Hypothalamus (tissue), 51 donors: ENCODE data around the gene DMBT1.
A peak's percentile ranks its signal among the peaks of the same experiment; 100 is the strongest.
"Not testable (repeated sequence)": the region's sequence is repeated elsewhere in the genome, so short reads cannot be mapped to it uniquely, and the experiment has no call there.

ENCODE experiments used
- DNase-seq, 51 donors: peaks; one replicate each; lab custom pipeline; 2025; lab: John Stamatoyannopoulos, UW

Gene DMBT1

DNA sequence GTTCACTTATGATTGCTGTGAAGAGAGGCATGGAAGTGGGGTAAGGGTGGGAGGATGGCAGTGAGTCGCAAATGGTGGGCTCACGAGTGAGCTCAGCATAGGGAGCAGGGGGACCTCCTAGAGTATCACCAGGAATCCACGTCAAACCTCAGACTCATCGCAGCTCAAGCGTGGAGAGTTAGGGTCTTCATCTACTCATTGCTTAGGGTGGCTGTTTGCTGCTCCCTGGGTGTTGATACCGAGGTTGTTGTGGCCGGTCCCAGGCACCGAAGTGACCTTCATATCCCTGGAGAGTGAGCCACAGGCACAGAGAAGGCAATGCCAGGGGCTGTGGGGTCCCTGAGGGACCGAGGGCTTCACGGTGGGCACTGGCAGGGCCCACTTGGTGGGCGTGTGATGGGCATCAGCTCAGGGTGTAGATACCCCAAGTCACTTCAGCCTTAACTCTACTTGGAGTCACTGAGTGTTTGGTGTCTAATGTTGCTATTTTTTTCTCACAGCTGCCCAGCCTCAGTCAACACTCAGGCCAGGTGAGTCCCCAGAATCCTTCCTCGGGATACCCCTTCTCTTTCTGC lies 16.8 kb downstream of the DMBT1 start:
- DNase-seq, result no peak

DNA sequence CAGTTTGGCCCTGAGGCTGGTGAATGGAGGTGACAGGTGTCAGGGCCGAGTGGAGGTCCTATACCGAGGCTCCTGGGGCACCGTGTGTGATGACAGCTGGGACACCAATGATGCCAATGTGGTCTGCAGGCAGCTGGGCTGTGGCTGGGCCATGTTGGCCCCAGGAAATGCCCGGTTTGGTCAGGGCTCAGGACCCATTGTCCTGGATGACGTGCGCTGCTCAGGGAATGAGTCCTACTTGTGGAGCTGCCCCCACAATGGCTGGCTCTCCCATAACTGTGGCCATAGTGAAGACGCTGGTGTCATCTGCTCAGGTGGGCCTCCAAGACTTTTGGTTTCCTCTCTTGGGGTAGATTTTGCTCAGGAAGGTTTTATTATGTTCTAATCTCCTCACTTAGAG lies 25.5 kb downstream of the DMBT1 start:
- DNase-seq, result not testable (repeated sequence)

DNA sequence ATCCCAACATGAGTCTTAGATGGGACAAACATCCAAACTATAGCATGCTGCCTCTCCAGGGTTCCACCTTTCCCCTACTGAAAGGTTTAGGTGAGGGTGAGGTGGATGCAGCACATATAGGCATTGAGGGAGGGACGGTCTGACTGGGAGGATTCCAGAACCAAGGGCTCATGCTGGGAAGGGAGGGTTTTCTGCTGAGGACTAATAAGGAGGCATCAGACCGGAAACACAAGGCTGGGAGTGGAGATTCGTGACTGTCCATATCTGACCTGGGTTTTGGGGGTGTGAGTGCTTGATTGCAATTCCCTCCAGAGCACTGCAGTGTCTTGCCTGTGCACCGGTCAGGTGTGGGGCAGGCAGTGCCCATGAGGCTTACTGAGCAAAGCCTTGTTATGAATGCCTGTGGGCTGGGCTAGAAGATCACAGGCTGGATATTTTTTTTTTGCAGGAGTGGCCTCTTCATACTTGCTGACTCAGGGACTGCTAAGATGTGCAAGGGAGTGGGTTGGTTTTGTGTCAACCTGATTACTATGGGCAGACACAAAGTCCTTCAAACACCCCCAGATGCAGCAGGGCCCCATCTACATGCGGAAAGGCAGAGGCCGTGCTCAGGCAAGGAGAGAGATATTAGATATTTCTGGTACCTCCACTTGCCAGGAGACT lies 26.7 kb downstream of the DMBT1 start:
- DNase-seq, result no peak

DNA sequence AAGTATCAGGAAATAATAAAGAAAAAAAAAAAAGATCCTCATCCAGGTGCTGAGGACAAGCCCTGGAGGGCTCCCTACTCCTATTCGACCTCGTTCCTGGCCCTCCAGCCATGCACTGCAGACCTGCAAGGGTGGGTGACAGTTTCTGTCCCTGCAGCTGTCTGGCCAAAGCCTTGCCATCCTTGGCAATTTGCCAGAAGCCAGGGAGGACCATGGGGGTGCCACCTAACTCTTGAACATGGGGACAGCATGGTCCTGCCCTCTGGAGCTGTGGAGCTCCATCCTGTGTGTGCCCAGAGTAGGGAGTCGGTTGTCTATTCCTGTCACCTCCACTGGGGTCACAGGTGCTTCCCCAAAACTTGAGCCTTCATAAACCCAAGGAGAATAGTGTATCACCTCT lies 27.8 kb downstream of the DMBT1 start:
- DNase-seq, result no peak

DNA sequence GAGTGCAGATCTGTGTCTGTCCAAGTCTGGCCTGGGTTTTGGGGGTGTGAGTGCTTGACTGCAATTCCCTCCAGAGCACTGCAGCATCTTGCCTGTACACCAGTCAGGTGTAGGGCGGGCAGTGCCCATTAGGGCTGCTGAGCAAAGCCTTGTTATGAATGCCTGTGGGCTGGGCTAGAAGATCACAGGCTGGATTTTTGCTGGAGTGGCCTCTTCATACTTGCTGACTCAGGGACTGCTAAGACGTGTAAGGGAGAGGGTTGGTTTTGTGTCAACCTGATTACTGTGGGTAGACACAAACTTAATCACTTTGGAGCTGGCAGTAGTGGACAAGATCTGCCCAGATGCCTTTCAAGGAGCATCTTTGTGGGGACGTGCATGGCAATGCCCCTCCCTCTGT lies 29.6 kb downstream of the DMBT1 start:
- no peak for DNase-seq

DNA sequence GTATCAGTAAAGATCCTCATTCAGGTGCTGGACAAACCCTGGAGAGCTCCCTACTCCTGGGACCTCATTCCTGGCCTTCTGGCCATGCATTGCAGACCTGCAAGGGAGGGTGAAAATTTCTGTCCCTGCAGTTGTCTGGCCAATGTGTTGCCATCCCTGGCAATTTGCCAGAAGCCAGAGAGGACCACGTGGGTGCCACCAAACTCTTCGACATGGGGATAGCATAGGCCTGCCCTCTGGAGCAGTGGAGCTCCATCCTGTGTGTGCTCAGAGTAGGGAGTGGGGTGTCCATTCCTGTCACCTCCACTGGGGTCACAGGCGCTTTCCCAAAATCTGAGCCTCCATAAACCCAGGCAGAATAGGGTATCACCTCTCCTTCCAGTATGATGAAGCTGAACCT lies 31.2 kb downstream of the DMBT1 start:
- DNase-seq, result no peak

DNA sequence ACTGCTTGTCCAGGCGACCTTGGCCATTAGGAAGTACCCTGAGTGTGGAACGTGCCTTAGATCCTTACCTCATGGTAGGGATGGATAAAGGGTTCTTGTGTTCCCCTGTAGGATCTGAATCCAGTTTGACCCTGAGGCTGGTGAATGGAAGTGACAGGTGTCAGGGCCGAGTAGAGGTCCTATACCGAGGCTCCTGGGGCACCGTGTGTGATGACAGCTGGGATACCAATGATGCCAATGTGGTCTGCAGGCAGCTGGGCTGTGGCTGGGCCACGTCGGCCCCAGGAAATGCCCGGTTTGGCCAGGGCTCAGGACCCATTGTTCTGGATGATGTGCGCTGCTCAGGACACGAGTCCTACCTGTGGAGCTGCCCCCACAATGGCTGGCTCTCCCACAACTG lies 31.6 kb downstream of the DMBT1 start:
- no peak for DNase-seq

DNA sequence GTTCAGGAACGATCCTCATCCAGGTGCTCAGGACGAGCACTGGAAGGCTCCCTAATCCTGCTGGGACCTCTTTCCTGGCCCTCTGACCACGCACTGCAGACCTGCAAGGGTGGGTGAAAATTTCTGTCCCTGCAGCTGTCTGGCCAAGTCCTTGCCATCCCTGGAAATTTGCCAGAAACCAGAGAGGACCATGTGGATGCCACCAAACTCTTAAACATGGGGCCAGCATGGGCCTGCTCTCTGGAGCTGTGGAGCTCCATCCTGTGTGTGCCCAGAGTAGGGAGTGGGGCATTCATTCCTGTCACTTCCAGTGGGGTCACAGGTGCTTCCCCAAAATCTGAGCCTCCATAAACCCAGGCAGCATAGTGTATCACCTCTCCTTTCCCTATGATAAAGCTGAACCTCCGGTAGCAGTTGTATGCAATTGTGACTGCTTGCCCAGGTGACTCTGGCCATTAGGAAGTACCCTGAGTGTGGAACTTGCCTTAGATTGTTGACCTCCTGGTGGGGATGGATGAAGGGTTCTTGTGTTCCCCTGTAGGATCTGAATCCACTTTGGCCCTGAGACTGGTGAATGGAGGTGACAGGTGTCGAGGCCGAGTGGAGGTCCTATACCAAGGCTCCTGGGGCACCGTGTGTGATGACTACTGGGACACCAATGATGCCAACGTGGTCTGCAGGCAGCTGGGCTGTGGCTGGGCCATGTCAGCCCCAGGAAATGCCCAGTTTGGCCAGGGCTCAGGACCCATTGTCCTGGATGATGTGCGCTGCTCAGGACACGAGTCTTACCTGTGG lies 57.1 kb downstream of the DMBT1 start:
- no peak for DNase-seq

DNA sequence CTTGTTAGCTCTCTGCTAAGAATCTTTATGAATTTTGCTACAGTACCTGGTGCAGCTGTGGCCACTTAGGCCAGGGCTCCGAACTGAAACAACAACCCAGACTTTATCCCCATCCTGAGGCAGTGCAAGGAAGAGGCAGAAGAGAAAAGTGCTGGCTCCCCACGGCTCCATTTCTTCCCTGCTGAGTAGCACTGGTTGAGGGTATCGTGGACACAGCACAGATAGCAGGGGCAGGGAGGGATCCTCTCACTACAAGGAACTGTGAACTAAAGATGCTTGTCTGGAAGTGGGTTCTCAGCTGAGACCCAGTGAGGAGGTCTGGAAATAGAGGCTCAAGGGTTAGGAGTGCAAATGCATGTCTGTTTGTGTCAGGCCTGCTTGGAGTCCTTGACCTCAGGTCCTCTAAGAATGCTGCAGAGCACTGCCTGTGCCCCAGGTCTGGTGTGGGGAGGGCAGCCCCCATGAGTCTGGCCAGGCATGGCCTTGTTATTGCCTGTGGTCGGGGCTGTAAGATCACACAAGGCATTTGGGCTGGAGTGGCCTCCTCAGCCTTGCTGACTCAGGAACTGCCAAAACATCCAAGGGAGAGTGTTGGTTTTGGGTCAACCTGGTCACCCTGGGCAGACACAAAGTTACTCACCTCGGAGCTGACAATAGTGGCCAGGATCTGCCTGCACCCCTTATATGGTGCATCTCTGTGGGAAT lies 58.1 kb downstream of the DMBT1 start:
- DNase-seq, result no peak

DNA sequence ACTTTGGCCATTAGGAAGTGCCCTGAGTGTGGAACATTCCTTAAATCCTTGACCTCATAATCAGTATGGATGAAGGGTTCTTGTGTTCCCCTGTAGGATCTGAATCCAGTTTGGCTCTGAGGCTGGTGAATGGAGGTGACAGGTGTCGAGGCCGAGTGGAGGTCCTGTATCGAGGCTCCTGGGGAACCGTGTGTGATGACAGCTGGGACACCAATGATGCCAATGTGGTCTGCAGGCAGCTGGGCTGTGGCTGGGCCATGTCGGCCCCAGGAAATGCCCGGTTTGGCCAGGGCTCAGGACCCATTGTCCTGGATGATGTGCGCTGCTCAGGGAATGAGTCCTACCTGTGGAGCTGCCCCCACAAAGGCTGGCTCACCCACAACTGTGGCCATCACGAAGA lies 60.4 kb downstream of the DMBT1 start:
- not testable (repeated sequence) for DNase-seq

DNA sequence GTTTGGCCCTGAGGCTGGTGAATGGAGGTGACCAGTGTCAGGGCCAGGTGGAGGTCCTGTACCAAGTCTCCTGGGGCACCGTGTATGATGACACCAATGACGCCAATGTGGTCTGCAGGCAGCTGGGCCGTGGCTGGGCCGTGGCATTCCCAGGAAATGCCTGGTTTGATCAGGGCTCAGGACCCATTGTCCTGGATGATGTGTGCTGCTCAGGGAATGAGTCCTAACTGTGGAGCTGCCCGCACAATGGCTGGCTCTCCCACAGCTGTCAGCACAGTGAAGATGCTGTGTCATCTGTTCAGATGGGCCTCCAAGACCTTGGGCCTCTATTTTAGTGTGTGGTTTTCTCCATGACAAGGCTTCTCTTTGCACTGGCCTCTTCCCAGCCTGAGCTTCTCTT lies 64.0 kb downstream of the DMBT1 start:
- no peak for DNase-seq

DNA sequence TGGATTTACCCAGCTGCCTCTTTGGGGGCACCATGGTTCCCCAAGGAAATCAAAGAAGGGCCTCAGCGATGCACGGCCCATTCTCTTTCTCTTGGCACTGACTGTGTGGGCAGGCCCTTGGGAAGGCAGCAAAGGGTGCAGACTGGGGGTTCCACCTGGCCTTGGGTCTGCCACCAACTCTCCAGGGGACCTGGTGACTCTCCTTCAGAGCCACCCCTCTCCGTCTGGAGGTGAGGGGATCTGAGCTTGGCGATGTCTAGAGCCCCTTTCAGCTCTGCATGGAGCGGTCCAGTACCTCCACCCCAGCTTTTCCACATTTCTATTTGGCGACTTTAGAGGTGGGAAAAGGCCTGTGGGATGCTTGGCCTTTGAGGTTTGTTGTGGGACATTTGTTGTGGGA lies 70.0 kb downstream of the DMBT1 start:
- DNase-seq, result no peak

DNA sequence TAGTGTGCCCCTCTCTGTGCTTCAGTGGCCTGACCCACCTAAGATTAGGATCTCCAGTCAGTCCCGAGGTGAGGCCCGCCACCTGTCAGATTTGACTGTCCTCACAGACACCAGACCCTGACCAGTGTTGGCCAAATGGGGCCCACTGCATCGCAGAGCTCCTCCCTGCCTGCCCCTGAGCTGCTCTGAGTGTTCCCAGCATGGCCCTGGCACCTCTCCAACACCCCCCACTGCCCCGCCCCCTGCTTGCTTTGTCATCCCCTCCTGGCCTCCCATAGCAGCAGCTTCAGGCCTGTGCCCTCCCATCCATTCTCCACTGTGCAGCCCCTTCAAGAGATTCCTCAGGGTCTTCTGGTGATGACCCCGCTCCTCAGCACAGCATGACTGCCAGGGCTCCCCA lies 71.5 kb downstream of the DMBT1 start:
- DNase-seq, result no peak

DNA sequence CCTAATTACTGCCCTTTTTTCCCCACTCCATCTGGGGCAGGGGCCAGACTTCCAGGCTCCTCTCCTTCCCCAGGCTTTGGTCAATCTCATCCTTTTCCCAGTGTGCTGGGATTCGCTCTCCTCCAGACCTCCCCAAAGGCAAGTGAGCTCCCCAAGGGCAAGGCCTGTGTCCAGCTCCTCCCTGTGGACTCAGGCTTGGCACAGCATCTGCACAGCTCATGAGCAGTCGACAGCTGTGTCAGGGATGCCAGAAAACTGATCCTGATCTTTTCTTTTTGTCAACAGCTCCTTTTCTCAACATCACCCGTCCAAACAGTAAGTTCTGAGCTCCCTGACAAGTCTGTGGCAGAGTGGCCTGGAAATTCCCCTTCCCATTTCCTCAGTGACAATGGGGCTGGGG lies 72.0 kb downstream of the DMBT1 start:
- DNase-seq, result no peak

DNA sequence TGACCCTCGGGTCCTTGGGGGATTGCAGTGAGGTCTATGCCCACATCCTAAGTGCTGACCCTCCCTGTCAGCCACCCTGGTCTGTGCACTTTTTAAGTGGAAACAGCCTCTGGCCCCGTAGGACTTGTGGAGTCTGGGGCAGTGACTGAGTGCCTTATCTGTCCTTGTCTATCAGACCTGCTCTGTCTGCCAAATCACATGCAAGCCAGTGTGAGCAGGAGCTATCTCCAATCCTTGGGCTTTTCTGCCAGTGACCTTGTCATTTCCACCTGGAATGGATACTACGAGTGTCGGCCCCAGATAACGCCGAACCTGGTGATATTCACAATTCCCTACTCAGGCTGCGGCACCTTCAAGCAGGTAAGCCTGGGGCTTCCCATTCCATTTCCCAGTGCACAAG lies 76.4 kb downstream of the DMBT1 start:
- no peak for DNase-seq

DNA sequence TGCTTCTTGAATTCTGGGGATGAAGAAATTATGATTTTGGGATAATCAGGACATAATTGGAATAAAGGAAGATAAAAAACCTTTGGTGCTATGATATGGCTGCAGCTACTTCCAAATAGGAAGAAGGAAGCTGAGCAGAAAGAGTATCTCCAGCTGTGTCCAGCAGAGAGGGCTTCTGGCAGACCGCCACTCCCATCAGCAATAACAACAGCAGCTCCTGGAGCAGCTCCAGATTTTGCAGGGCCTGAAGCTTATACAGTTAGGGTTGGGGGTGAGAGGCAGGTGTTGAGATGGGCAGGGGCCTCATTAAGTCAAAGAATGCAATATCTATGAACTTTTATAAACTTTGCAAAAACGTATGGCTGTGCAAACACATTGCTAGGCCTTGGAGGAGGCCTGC lies 76.8 kb downstream of the DMBT1 start:
- DNase-seq, result peak in 8 of 51 donors; percentile 3 to 23 (median 12)

DNA sequence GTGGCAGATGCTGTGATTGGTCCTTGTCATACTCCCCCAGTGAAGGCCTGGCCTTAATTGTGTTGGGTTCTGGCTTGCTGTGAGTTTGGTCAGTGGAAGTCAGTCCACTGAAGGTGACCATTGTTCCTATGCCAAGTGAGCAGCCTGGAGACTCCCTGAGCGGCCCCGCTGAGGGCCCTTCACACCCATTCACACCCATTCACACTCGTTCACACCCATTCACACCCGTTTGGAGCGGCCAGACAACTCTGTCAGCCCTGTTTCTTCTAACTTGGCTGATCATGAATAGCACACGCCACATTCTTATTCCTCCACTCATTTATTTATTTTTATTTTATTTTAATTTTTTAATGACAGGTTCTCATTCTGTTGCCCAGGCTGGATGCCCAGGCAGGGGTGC lies 77.6 kb downstream of the DMBT1 start:
- DNase-seq, result no peak

DNA sequence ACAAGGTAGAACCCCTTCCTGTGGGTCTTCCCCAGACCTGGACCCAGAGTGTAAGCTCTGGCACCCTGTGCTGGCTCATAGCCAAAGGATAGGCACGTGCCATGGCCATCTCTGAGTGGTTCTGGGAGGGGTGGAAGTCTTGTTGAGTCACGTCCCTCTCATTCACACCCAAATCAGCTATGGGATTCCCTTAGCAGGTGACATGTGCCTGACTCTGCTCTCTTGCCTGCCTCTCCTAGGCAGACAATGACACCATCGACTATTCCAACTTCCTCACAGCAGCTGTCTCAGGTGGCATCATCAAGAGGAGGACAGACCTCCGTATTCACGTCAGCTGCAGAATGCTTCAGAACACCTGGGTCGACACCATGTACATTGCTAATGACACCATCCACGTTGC lies 79.2 kb downstream of the DMBT1 start:
- no peak for DNase-seq

DNA sequence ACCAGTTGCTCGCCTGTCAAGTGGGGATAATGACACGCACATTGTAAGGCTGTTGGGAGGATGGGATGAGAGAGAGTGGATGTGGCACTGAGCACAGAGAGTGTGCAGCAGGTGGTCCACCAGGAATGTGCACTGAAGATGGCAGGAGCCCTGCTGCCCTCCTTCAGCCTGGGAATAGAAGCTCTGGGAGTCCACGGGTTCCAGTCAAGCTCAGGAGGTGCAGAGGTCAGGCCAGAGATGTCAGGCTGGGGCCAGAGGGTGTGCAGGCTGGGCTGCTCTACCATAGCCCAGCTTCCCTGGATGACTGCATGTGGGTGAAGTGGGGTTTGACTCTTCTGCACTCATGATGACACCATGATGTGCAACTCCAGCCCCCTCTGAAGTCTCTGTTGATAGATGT lies 80.4 kb downstream of the DMBT1 start:
- DNase-seq, result no peak

DNA sequence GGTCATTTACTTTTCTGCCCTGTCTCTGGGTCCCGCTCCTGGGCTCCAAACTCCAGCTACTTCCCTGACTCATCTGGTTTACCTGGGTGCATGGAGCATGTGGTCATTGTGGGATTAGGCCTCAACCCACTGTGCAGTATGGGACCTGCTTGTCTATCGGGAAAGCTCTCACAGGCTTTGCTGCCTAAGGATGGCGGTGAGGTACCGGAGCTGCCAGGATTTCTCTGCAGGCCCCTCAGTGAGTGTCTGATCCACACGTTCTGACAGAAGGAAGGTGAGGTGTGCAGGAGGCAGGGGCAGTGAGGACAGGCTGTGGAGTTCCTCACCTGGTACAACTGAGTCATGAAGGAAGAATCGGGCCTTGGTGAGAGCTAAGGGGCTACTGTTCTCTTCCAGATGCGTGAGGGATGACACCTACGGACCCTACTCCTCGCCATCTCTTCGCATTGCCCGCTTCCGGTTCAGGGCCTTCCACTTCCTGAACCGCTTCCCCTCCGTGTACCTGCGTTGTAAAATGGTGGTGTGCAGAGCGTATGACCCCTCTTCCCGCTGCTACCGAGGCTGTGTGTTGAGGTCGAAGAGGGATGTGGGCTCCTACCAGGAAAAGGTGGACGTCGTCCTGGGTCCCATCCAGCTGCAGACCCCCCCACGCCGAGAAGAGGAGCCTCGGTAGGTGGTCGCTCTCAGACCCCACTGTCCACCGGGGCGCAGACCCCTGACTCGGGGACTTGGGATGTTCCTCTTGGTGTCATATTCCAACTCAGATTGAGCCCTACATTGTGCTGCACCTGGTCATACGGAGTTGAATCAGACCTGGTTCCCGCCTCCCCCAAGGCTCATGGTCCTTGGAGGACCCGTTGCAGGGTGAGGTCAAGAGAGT lies 82.4 kb downstream of the DMBT1 start:
- no peak for DNase-seq
